GM12878 (cell line): ENCODE results near the gene CSNK1G3. TPM values are rescaled to one million over a fixed set of nuclear protein-coding genes. Genes with fewer than 3 reads are reported as not detected.

Experiments
- ATAC-seq: fragments of 200-7000 bp; cut with Tn5 transposase; 3 replicates; pipeline ENCODE4 v1.9.1; 2020; ENCODE audit warnings: mild to moderate bottlenecking, moderate library complexity
- BruUV-seq: library from RNA; stranded (reverse); fragments of 400-500 nt; replicated peaks from 2 replicates; lab custom pipeline; 2021; lab: Mats Ljungman, UMichigan
- CTCF ChIA-PET: fragments of 300-600 bp; sonication (Branson Sonifier 250); formaldehyde crosslinking; extraction: SDS; loops from one replicate; lab custom pipeline; 2021; ENCODE audit warnings: inconsistent platforms; lab: Yijun Ruan, JAX
- POLR2A ChIA-PET: fragments of 350-600 bp; formaldehyde crosslinking; extraction: SDS; loops from one replicate; lab custom pipeline; 2021; ENCODE audit warnings: inconsistent platforms; lab: Charles Lee
- RAD21 ChIA-PET: fragments of 300-600 bp; sonication (Branson Sonifier 250); formaldehyde crosslinking; loops from one replicate; lab custom pipeline; 2023; ENCODE audit warnings: antibody characterized with exemption; ENCODE audit not compliant: unreplicated experiment; lab: Charles Lee
- SMC1A ChIA-PET: fragments of 300-600 bp; sonication (Branson Sonifier 250); formaldehyde crosslinking; loops from one replicate; lab custom pipeline; 2023; ENCODE audit not compliant: unreplicated experiment, uncharacterized antibody; lab: Charles Lee
- DNase-seq: peaks from one replicate; pipeline ENCODE4 v3.0.0-alpha.2; 2011; ENCODE audit warnings: low read depth, low spot score
- FAIRE-seq: peaks from 3 replicates; lab custom pipeline; 2011; peaks lifted over from hg19 to GRCh38; lab: Jason Lieb, UNC
- H2AFZ ChIP-seq: 2 replicates; pipeline ENCODE4 v1.6.0; 2011; ENCODE audit warnings: low read depth, low read length, control low read depth; ENCODE audit not compliant: control insufficient read depth
- H3K27ac ChIP-seq: 2 replicates; pipeline ENCODE4 v1.5.1; 2011; ENCODE audit warnings: control low read depth; ENCODE audit not compliant: control insufficient read depth, insufficient read depth
- H3K27me3 ChIP-seq, 2 experiments: replicated peaks in 1 of 2; 2 replicates each; pipeline versions ENCODE4 v1.6.0 to v1.6.1; 2011; ENCODE audit warnings: low read length in 1 of 2; ENCODE audit not compliant: control insufficient read depth in 2 of 2, insufficient read depth in 2 of 2
- H3K36me3 ChIP-seq, 2 experiments: 2 replicates each; pipeline ENCODE4 v1.5.1; 2011; ENCODE audit warnings: low read length in 1 of 2; ENCODE audit not compliant: control insufficient read depth in 2 of 2, insufficient read depth in 2 of 2
- H3K4me1 ChIP-seq: 2 replicates; pipeline ENCODE4 v1.6.1; 2011; ENCODE audit warnings: mild to moderate bottlenecking, low read length, moderate library complexity, mixed read lengths; ENCODE audit not compliant: control insufficient read depth, insufficient read depth
- H3K4me2 ChIP-seq: 2 replicates; pipeline ENCODE4 v1.6.0; 2011; ENCODE audit warnings: control low read depth; ENCODE audit not compliant: control insufficient read depth, insufficient read depth
- H3K4me3 ChIP-seq: fragments of 200-600 bp; sonication (generic); 2 replicates; pipeline ENCODE4 v1.5.1; 2016
- H3K79me2 ChIP-seq: 2 replicates; pipeline ENCODE4 v1.6.0; 2011; ENCODE audit warnings: low read length; ENCODE audit not compliant: control insufficient read depth, insufficient read depth
- H3K9ac ChIP-seq: 2 replicates; pipeline ENCODE4 v1.8.0; 2011; ENCODE audit warnings: low read length, control low read depth, mixed read lengths; ENCODE audit not compliant: control insufficient read depth, insufficient read depth
- H3K9me3 ChIP-seq: replicated peaks from 3 replicates; pipeline ENCODE4 v1.5.1; 2011; ENCODE audit warnings: mild to moderate bottlenecking, low read length; ENCODE audit not compliant: control insufficient read depth, insufficient read depth
- H4K20me1 ChIP-seq: 2 replicates; pipeline ENCODE4 v1.6.0; 2011; ENCODE audit not compliant: control insufficient read depth, insufficient read depth
- ATF3 ChIP-seq: IDR thresholded peaks from 2 replicates; pipeline ENCODE4 v1.6.1; 2011; ENCODE audit warnings: low read depth, mild to moderate bottlenecking, low read length, moderate library complexity, borderline replicate concordance; ENCODE audit errors: extremely low read depth
- BCL11A ChIP-seq: IDR thresholded peaks from 2 replicates; pipeline ENCODE4 v1.6.1; 2011; ENCODE audit warnings: low read depth, low read length
- BRCA1 ChIP-seq: IDR thresholded peaks from 2 replicates; pipeline ENCODE4 v1.6.1; 2011; ENCODE audit warnings: low read depth, low read length, improper control_type of control experiment
- CTCF ChIP-seq, 3 experiments: IDR thresholded peaks in 2 of 3; conservative IDR thresholded peaks in 1 of 3; 2 replicates each; pipeline ENCODE4 v1.5.1; 2011; ENCODE audit warnings: low read depth in 3 of 3, low read length in 3 of 3, mild to moderate bottlenecking in 3 of 3, control low read depth in 2 of 3, moderate library complexity in 2 of 3, inconsistent platforms in 1 of 3, mixed read lengths in 1 of 3; ENCODE audit not compliant: control insufficient read depth in 2 of 3, insufficient read depth in 1 of 3; ENCODE audit errors: extremely low read depth in 1 of 3
- DPF2 ChIP-seq: fragments of 450-650 bp; IDR thresholded peaks from 2 replicates; pipeline ENCODE4 v1.6.1; 2017; ENCODE audit warnings: mild to moderate bottlenecking
- FOXK2 ChIP-seq: fragments of 450-650 bp; IDR thresholded peaks from 2 replicates; pipeline ENCODE4 v1.6.1; 2017; ENCODE audit warnings: mild to moderate bottlenecking, moderate library complexity
- GABPA ChIP-seq: IDR thresholded peaks from 2 replicates; pipeline ENCODE4 v1.6.1; 2014; ENCODE audit warnings: antibody characterized with exemption, low read depth, mild to moderate bottlenecking, inconsistent platforms
- IKZF2 ChIP-seq, 2 experiments: fragments of 450-650 bp; IDR thresholded peaks; 2 replicates each; pipeline ENCODE4 v1.6.1; 2017; ENCODE audit warnings: mild to moderate bottlenecking in 2 of 2, moderate library complexity in 2 of 2
- MAX ChIP-seq: IDR thresholded peaks from 2 replicates; pipeline ENCODE4 v1.6.1; 2012; ENCODE audit warnings: low read depth, low read length, improper control_type of control experiment
- MTA3 ChIP-seq: IDR thresholded peaks from 2 replicates; pipeline ENCODE4 v1.6.1; 2012; ENCODE audit warnings: low read length, inconsistent platforms, borderline replicate concordance
- PML ChIP-seq: IDR thresholded peaks from 2 replicates; pipeline ENCODE4 v1.6.1; 2012; ENCODE audit warnings: low read length, inconsistent platforms
- POLR2AphosphoS5 ChIP-seq: IDR thresholded peaks from 2 replicates; pipeline ENCODE4 v1.6.1; 2011; ENCODE audit warnings: mild to moderate bottlenecking, low read length, inconsistent platforms
- RUNX3 ChIP-seq: IDR thresholded peaks from 2 replicates; pipeline ENCODE4 v1.6.1; 2012; ENCODE audit warnings: low read length, inconsistent platforms
- TCF12 ChIP-seq: IDR thresholded peaks from 2 replicates; pipeline ENCODE4 v1.6.1; 2011; ENCODE audit warnings: low read depth, mild to moderate bottlenecking, low read length
- ZBTB33 ChIP-seq: fragments of 450-650 bp; IDR thresholded peaks from 2 replicates; pipeline ENCODE4 v1.6.1; 2017; ENCODE audit warnings: mild to moderate bottlenecking
- ZNF207 ChIP-seq: fragments of 450-650 bp; IDR thresholded peaks from 2 replicates; pipeline ENCODE4 v1.6.1; 2014; ENCODE audit warnings: antibody characterized with exemption, mild to moderate bottlenecking, borderline replicate concordance
- WGBS: methylation state at CpG from one replicate; pipeline ENCODE4 v1.1.6; 2016; ENCODE audit warnings: low lambda C conversion rate; ENCODE audit not compliant: insufficient replicate concordance, insufficient coverage; ENCODE audit errors: missing lambda C conversion rate; 5-methylcytosine and 5-hydroxymethylcytosine counted together
- in situ Hi-C: fragments of 300-500 bp; cut with MboI; formaldehyde crosslinking; loops from 9 replicates; pipeline ENCODE4 v1.14.3; 2018; ENCODE audit warnings: mixed read lengths
- intact Hi-C: fragments of 100-400 bp; cut with micrococcal nuclease; formaldehyde crosslinking; loops from one replicate; pipeline ENCODE4 v1.14.2; 2022; ENCODE audit not compliant: unreplicated experiment
- polyA plus RNA-seq, 11 experiments: library from polyadenylated mRNA; depleted of rRNA in 4 of 11; unstranded in 6 of 11; stranded (reverse) in 5 of 11; fragments of >200 nt; fragmentation: Nextera tagmentation in 4 of 11; fragmentation: Illumina TruSeq in 1 of 11; extraction: Ambion mirVana in 4 of 11; extraction: Trizol in 1 of 11; gene quantifications; 1 replicate in 1 of 11; 2 replicates in 10 of 11; pipeline versions ENCODE4 v1.2.1 to v1.2.3, GENCODE V29; 2011 to 2016; ENCODE audit warnings: inconsistent platforms in 2 of 11, missing spikeins in 2 of 11, low read depth in 1 of 11
- total RNA-seq, 4 experiments: library from RNA; depleted of rRNA in 3 of 4; stranded (reverse); fragments of >200 nt in 3 of 4; fragmentation: Illumina TruSeq in 1 of 4; extraction: Trizol in 1 of 4; gene quantifications; 2 replicates each; pipeline versions ENCODE4 v1.2.1 to v1.2.3, GENCODE V29; 2013 to 2021

Gene CSNK1G3
- total and polyA plus RNA-seq, 10 of the 15 experiments (the other 5 are each of a cell fraction or from before 2014, with no cell fraction given) = 7.4 to 24.1 (median 17.9) TPM

GRCh38 chr5:123549256-123549904, 37.4 kb downstream of the CSNK1G3 start:
- Histone ChIP-seq H3K4me2 (peak overlapping the region; percentile 61; the same call in 1 of the 2 replicates), H3K27ac (peak overlapping the region; percentile 80), H3K27me3 (no peaks in the 10 kb centered on the region), H3K9ac (peak overlapping the region; percentile 24; the same call in 1 of the 2 replicates), H3K36me3 (peaks cover 0 to 2% of the 10 kb centered on the region in 2 experiments; a peak in 1 of 4 replicates), H3K9me3 (no peaks in the 10 kb centered on the region; the same call in 2 of the 3 replicates), H4K20me1 (no peaks in the 10 kb centered on the region), H3K79me2 (peaks cover 37% of the 10 kb centered on the region), H2AFZ (peak overlapping the region; percentile 6), H3K4me1 (peaks cover 14% of the 10 kb centered on the region), H3K4me3 (no peak overlapping the region)
- RAD21 ChIA-PET = interaction anchor here (0.6 to 4.9 kb wide), 17 partner anchors 8 to 126 kb away, joined by 3 to 17 read pairs (median 4); partner anchors contain the start of genes CEP120 and CSNK1G3
- POLR2A ChIA-PET = interaction anchor here (0.7 to 1.8 kb wide), 6 partner anchors 10 to 126 kb away, joined by 3 to 16 read pairs (median 4); partner anchors contain the start of gene CEP120
- WGBS = 4% methylated on average over 3 of the region's 3 CpGs
- DNase-seq = peak; percentile 85
- intact Hi-C loops (loop anchor here (2.0 to 5.0 kb wide), 2 partner anchors 37 to 102 kb away; partner anchors contain the start of gene CSNK1G3), in situ Hi-C loops (no loop called here)
- SMC1A ChIA-PET = interaction anchor here (0.9 to 3.2 kb wide), 17 partner anchors 9 to 129 kb away, joined by 3 to 22 read pairs (median 6); partner anchors contain the start of gene CEP120
- CTCF ChIA-PET = interaction anchor here (0.6 to 7.2 kb wide), 9 partner anchors 12 to 126 kb away, joined by 3 to 37 read pairs (median 5); partner anchors contain the start of gene CEP120
- BruUV-seq = no TSS peak
- ATAC-seq = peak; percentile 99
- FAIRE-seq = peak; percentile 92
- TF ChIP-seq MTA3 = 0 out of 2 replicates have a peak, but pooled peaks have one; percentile 61
- TF ChIP-seq MAX = no peak; the same call in 1 of the 2 replicates
- TF ChIP-seq IKZF2 (IDR thresholded peaks at IDR 0.05) = peak; percentile 57 to 80; a peak in 3 of 4 replicates
- TF ChIP-seq ZBTB33 = no peak
- no peak for TF ChIP-seq FOXK2
- TF ChIP-seq POLR2AphosphoS5 = no peak
- TF ChIP-seq ATF3 = no peak
- TF ChIP-seq DPF2 = peak; percentile 78
- no peak for TF ChIP-seq CTCF (IDR thresholded peaks at IDR 0.05 in 2 of 3, conservative IDR thresholded peaks at IDR 0.05 in 1 of 3; ENCODE audit: control insufficient read depth in 2 of 3, extremely low read depth in 1 of 3, insufficient read depth in 1 of 3, low read depth in 3 of 3, low read length in 3 of 3)
- peak; percentile 50; the same call in 1 of the 2 replicates for TF ChIP-seq GABPA
- TF ChIP-seq TCF12 = 0 out of 2 replicates have a peak, but pooled peaks have one; percentile 37
- TF ChIP-seq PML = 0 out of 2 replicates have a peak, but pooled peaks have one; percentile 35
- TF ChIP-seq RUNX3 = peak; percentile 84
- TF ChIP-seq BCL11A = peak; percentile 70
- no peak for TF ChIP-seq BRCA1
- TF ChIP-seq ZNF207 = no peak
